ENCODE measurements around the gene MYOCOS. TPM values are rescaled to one million over a fixed set of nuclear protein-coding genes. Genes with fewer than 3 reads are reported as not detected.

The MYOCOS gene
- total and polyA plus RNA-seq, 9 of the 15 experiments (the other 6 are each of a cell fraction or from before 2014, with no cell fraction given), result 0.07 TPM; not detected in 7

- no peak for TF ChIP-seq COPS2 (conservative IDR thresholded peaks at IDR 0.05)
- TF ChIP-seq ARHGAP35 (IDR thresholded peaks at IDR 0.05; ENCODE audit: partially characterized antibody), result no peak
- TF ChIP-seq HOMEZ (CRISPR knock-in tag; IDR thresholded peaks at IDR 0.05), result no peak
- TF ChIP-seq SMAD1 (IDR thresholded peaks at IDR 0.05; ENCODE audit: low read depth, low read length, partially characterized antibody), result no peak
- TF ChIP-seq KHSRP (IDR thresholded peaks at IDR 0.05), result no peak
- no peak for TF ChIP-seq MTF1 (CRISPR knock-in tag; IDR thresholded peaks at IDR 0.05; ENCODE audit: borderline replicate concordance)
- no peak for TF ChIP-seq MLLT1 (IDR thresholded peaks at IDR 0.05)
- TF ChIP-seq ZNF655 (CRISPR knock-in tag; IDR thresholded peaks at IDR 0.05), result no peak
These were observed 10.7 kb upstream of the MYOCOS start (continued) for GRCh38 chr1:171611306-171611705.
